AG10803 (cell line): ENCODE measurements around the gene COLEC11.

Experiments used
- DNase-seq: peaks from one replicate; pipeline ENCODE4 v3.0.0; 2010; ENCODE audit warnings: low read depth
- H3K4me3 ChIP-seq: 2 replicates; pipeline ENCODE4 v1.5.1; 2011; ENCODE audit warnings: mild to moderate bottlenecking, low read length, control low read depth
- CTCF ChIP-seq: conservative IDR thresholded peaks from 2 replicates; pipeline ENCODE4 v1.5.1; 2011; ENCODE audit warnings: mild to moderate bottlenecking, low read length, control low read depth, inconsistent platforms

The COLEC11 gene

GRCh38 chr2:3675687-3676086 lies 80.8 kb downstream of the COLEC11 start:
- H3K4me3 ChIP-seq, result no peak overlapping the region
- no peak for TF ChIP-seq CTCF
- DNase-seq, result no peak

- no peak for DNase-seq
- no peak overlapping the region for H3K4me3 ChIP-seq
- TF ChIP-seq CTCF, result no peak
These were observed 82.5 kb downstream of the COLEC11 start for GRCh38 chr2:3677436-3677835.

- H3K4me3 ChIP-seq, result no peak overlapping the region
- no peak for TF ChIP-seq CTCF
- DNase-seq, result no peak
These were observed 83.3 kb downstream of the COLEC11 start for GRCh38 chr2:3678212-3678611.

GRCh38 chr2:3679180-3679579 lies 84.3 kb downstream of the COLEC11 start:
- TF ChIP-seq CTCF, result no peak
- no peak overlapping the region for H3K4me3 ChIP-seq
- DNase-seq, result no peak

- no peak overlapping the region for H3K4me3 ChIP-seq
- TF ChIP-seq CTCF, result no peak
- no peak for DNase-seq
These were observed 84.9 kb downstream of the COLEC11 start for GRCh38 chr2:3679616-3680393.

GRCh38 chr2:3680548-3681345 lies 85.8 kb downstream of the COLEC11 start:
- DNase-seq, result no peak
- H3K4me3 ChIP-seq, result no peak overlapping the region
- TF ChIP-seq CTCF, result no peak

GRCh38 chr2:3681625-3682024 lies 86.7 kb downstream of the COLEC11 start:
- H3K4me3 ChIP-seq, result no peak overlapping the region
- no peak for DNase-seq
- no peak for TF ChIP-seq CTCF
